ENCODE results near the gene BTBD16. TPM values are rescaled to one million over a fixed set of nuclear protein-coding genes. Genes with fewer than 3 reads are reported as not detected.

Gene BTBD16
- total and polyA plus RNA-seq, 2 donors (not counting 3 experiments of a cell fraction or from before 2014, with no cell fraction given): 0.04 TPM; not detected in 1

- POLR2A ChIA-PET: no interaction called here
- intact Hi-C loops (cut with micrococcal nuclease): no loop called here
- no peak for TF ChIP-seq FOS (IDR thresholded peaks at IDR 0.05; ENCODE audit: borderline replicate concordance, insufficient read depth, low read length)
- no peak for TF ChIP-seq POLR2A (IDR thresholded peaks at IDR 0.05; ENCODE audit: low read depth, low read length)
- no peak for TF ChIP-seq MYC (IDR thresholded peaks at IDR 0.05; ENCODE audit: low read depth, low read length)
- TF ChIP-seq GATA2 (IDR thresholded peaks at IDR 0.05; ENCODE audit: insufficient read depth, insufficient read length, low read depth, low read length): no peak
- no peak for TF ChIP-seq MAX (IDR thresholded peaks at IDR 0.05; ENCODE audit: insufficient read depth, insufficient read length)
- TF ChIP-seq EZH2 (IDR thresholded peaks at IDR 0.05; ENCODE audit: borderline replicate concordance, low read depth, low read length, severe bottlenecking): no peak
- TF ChIP-seq POLR2AphosphoS5 (IDR thresholded peaks at IDR 0.05; ENCODE audit: insufficient read depth, low read depth, low read length): no peak
- no peak for TF ChIP-seq JUN (IDR thresholded peaks at IDR 0.05; ENCODE audit: borderline replicate concordance, insufficient read depth, insufficient read length, low read depth)
- TF ChIP-seq CTCF (IDR thresholded peaks at IDR 0.05; ENCODE audit: extremely low read depth in 1 of 2, insufficient read depth in 1 of 2, low read depth in 1 of 2, low read length in 2 of 2): no peak
- H3K4me3 ChIP-seq (replicated peaks in 1 of 3; ENCODE audit: insufficient read depth in 1 of 3, low read depth in 1 of 3, low read length in 3 of 3): no peak overlapping the region
- FAIRE-seq (no peak), DNase-seq (ENCODE audit: low read depth, low spot score) (no peak)
- H3K4me2 ChIP-seq (ENCODE audit: insufficient read depth, low read length): no peak overlapping the region
- H3K27me3 ChIP-seq (ENCODE audit: control insufficient read depth in 2 of 2, insufficient read depth in 2 of 2, low read length in 2 of 2): no peaks in the 10 kb centered on the region
- no peaks in the 10 kb centered on the region for H4K20me1 ChIP-seq (replicated peaks; ENCODE audit: control insufficient read depth, extremely low read depth, insufficient read depth, low read length)
- no TSS peak for BruUV-seq (replicated peaks)
- H3K4me1 ChIP-seq (ENCODE audit: control insufficient read depth, extremely low read depth, insufficient read depth, low read length): peaks cover 20% of the 10 kb centered on the region
- H3K27ac ChIP-seq (ENCODE audit: insufficient read depth, low read depth, low read length): no peak overlapping the region
- no peaks in the 10 kb centered on the region for H3K36me3 ChIP-seq (ENCODE audit: control insufficient read depth in 2 of 2, extremely low read depth in 1 of 2, insufficient read depth in 2 of 2, low read length in 2 of 2)
- CTCF ChIA-PET: no interaction called here
- dilution Hi-C loops (cut with MboI; ENCODE audit: extremely low pct_ligation_motif_present, low sequenced_read_pairs): no loop called here
- no peak overlapping the region for H2AFZ ChIP-seq (ENCODE audit: low read depth, low read length)
- H3K79me2 ChIP-seq (ENCODE audit: control insufficient read depth, insufficient read depth, low read length): no peaks in the 10 kb centered on the region
- no peak overlapping the region for H3K9ac ChIP-seq (replicated peaks; ENCODE audit: extremely low read depth, insufficient read depth, low read length)
- H3K9me3 ChIP-seq (replicated peaks; ENCODE audit: control insufficient read depth, insufficient read depth, low read length): no peaks in the 10 kb centered on the region
- H3K9me1 ChIP-seq (replicated peaks; ENCODE audit: control insufficient read depth, extremely low read depth, insufficient read depth, low read length): no peaks in the 10 kb centered on the region
Measured at GRCh38 chr10:122265896-122266295, 5.2 kb upstream of the BTBD16 start.
